ENCODE data around the gene FAM53B.

Gene FAM53B

DNA sequence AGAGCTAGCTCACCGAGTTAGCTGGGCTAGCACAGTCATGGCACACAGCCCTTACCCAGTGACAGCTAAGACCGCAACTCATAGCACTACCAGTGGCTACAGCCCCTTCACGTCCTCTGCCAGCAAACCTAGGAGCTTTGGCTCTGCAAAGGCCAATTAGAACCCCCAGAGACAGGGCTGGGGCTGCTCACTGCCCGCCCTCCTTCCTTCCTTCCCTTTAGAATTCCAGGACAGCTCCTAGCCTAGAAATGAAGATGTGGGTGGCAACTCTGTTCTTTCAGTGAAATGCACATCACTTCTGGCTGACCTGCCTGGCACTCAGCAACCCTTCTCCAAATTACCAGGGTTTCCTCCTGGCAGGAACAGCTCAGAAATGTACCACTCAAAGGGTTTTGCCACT lies 99.9 kb downstream of the FAM53B start:
- no peak for DNase-seq

DNA sequence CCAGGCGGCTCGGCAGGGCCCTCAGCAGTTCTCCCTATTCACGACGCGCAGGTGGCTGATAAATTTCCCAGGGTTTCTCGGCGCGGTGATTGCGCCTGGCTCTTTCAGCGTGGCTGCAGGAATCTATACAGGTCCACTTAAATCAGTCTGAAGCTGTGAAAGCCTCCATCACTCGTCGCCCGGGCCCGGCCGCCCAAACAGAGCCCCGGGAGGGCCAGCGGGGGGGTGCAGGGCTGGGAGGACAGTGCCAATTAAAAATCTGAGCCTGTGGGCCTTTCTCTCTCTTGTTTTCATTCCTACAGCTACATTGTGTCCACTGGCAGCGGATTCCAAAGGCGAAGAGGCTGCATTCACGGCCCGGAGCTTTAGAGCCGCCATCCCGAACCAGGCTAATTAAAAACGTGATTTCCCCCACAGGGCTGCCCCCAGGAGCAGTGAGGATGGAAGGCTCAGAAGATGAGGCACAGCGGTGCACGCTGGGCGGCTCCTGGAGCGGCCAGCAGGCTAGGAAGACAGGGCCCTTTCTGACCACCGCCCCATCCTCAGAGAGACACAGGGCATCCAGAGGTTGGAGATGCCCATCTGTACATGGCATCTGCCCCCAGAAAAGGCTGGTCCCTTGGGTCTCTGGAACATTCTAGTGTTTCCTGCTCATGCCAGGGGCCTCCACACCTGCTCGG lies 100.7 kb downstream of the FAM53B start:
- DNase-seq = no peak

- DNase-seq = peak in 1 of 2 donors; percentile 31
Measured at GRCh38 chr10:124642088-124642710, 102.0 kb downstream of the FAM53B start.

DNA sequence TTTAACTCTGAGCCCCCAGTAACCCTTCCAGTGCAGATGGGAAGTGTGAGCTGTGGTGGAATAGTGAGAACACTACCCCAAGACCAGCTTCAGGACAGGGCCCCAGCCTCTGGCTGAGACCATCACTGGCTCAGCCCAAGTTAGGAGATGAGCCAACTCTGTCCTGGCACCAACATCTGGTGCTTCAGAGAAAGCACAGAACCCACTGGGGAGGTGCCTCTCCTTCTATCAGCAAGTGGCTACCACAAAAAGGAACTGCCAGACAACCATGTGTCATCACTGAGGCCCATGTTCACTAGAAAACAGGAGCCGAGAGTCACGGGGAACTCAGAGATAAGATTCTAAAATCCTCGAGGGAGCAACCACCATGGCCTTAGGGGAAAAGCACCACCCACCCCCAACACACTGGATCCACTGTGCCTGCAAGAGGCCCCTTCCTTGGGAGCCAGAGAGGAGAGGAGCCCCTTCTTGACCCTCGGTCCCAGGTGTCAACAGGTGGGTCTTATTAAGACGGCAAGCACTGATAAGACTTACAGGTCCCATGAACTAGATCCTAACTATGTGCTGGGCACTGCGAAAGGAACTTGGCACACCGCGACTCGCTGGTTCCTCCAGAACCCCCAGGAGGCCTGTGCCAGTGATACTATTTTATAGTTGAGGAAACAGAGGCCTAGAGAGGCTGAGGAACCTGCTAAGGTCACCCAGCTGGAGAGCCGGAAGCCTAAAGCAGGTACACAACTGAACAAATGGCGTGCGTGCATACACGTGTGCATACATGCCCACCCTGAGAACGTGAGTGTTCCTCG lies 102.7 kb downstream of the FAM53B start:
- peak; percentile 48 to 67 for DNase-seq

GRCh38 chr10:124640538-124641231 lies 103.5 kb downstream of the FAM53B start:
- DNase-seq = peak in 1 of 2 donors; percentile 52

DNA sequence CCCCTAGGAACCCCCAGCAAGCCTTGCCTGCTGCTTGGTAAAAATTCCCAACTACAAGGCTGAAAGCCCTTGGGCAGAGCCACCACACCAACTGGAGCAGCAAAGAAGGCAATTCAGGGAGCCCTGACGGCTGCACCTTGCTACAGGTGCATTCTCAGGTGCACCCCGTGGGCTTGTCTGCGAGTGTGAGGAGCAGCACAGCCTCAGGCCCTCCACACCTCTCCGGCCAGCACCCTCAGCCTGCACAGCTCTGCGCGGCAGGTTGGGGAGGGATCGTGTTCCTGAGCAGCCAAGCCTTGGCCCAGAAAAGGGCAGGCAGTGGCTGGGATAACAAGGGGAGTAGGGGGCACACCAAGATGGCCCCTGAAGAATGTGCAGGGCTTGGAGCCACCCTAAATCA lies 104.1 kb downstream of the FAM53B start:
- DNase-seq = no peak

DNA sequence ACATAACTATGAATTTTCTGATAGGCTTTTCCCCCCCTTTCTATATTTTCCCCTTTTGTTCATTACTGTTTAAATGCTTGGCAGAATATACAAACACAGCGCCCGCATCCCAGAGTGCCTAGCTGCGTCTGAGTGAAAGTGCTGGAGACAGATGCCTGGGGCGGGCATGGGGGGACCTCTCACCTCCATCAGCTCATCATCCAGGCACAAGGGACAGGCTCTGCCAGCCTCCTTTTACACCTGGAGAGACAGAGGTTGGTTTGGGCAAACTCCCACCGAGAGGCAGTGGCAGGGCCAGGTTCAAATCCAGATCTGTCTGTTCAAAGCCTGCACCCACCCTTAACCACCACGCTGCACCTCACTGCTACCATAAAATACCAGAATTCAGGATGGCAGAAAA lies 104.5 kb downstream of the FAM53B start:
- no peak for DNase-seq

- no peak for DNase-seq
Measured at GRCh38 chr10:124639206-124639605, 105.0 kb downstream of the FAM53B start.

GRCh38 chr10:124637746-124638145 lies 106.4 kb downstream of the FAM53B start:
- DNase-seq = no peak

DNA sequence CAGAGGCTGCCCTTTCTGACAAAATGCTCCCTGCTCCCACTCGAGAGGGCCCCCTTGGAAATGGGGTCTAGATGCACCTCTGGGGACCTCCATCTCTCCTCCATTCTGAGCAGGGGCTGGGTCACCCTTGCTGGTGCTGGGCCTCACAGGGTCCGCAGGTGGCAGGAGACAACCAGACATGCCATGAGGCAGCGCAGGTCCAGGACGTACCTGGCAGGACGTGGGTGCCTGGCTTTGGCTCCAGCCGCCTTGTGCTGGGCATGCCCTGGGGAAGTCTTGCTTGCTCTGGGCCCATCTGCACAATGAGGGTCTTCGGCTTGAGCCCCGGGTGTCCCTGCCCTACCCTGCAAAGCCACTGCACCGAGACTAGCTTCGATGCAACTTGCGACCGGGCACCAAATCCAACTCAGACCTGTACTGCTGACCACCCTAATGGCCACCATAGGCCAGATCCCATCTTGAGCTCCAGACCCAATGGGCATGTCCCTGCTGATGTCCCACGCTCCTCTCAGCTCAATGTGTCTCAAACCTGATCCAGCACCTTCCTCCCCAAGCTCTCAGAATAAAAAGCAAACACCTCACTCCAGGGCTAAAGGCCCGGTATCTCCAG lies 107.0 kb downstream of the FAM53B start:
- DNase-seq = no peak

DNA sequence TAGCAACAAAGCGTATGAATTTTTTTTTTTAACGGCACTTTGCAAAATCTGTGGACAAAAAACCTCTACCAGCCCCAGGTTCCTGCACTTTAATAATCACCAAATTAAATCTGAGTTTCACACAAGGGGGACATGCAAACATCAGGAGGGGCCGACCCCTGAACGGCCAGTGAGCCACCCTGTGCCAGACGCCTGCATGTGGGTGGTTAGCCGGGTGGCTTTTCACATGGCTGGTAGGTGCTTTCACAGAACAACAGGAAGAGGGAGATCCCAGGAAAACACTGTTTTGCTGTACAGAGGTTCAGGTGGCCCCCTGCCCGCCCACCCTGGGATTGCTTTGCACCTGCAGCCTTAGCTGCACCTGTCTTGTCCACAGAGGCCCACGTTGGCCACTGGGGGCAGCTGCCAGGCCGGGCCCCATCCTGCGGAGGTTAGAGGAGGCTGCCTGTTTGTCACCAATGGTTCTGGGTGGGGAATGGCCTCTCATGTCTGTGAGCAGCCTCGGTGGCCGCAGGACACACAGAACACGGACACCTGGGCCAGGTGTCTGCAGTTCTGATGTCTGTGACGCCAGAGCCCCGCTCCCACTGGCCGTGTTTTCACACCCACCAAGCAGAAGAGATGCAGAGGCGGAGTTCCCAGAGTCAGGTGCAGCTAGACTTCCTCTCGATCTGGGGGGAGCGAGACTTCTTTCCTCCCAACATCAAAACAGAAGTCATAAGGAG lies 107.7 kb downstream of the FAM53B start:
- peak; percentile 50 to 51 for DNase-seq

DNA sequence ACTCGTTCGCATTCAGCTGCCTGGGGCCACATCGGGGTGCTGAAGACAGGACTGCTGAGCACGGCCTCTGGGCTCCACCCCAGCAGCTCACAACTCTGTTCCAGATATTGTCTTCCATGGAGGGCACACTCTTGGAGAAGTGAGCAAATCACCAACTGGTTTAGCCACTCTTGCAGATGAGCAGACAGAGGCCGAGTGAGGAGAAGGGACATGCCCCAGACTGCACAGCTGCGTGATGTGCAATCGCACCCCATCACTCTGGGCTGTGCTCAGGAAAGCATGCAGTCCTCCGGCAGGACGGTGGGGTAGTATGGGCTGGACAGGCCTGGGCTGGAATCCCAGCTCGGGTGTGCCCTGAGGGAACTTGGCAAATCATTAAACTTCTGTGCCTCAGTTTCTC lies 111.6 kb downstream of the FAM53B start:
- DNase-seq = no peak

DNA sequence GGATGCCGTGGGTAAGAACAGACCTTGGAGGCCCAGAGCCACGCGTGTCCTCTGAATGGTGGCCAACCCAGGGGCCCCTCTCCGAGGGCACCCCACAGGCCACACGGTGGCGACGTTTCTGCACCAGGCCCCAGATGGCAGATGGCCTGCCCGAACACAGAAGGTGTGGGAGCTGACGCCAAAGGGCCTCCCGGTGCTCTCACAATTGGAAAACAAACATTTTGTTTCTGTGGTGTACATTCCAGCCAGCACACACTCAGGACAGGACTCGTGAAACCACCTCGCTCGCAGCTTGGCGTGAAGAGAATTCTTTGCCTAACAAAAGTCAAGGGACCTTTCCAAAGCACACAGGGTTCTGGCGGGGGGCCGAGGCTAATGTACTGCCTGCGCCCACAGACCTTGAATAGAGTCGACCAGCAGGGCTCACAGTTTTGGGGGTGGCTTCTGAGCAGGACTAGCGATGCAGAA lies 112.1 kb downstream of the FAM53B start:
- DNase-seq = peak in 1 of 2 donors; percentile 37

- DNase-seq = no peak
Measured at GRCh38 chr10:124630551-124630950, 113.6 kb downstream of the FAM53B start.

DNA sequence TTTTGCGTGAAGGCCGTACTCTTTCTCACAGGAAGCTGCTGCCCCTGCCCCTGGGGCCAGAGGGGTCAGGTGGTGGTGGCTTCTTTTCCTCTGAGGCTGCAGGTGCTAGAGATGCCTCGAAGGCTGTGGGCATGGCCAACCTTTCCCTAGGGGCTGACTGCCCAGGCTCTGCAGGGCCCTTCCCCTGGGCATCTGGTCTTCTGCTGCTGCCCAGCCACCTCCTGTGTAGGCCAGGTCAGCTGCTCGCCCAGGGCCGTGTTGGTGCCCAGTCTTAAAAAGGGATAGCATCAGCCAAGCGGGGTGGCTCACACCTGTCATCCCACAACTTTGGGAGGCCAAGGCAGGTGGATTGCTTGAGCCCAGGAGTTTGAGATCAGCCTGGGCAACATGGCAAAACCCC lies 114.3 kb downstream of the FAM53B start:
- no peak for DNase-seq

- no peak for DNase-seq
Measured at GRCh38 chr10:124629415-124629814, 114.8 kb downstream of the FAM53B start.

GRCh38 chr10:124628676-124629021 lies 115.5 kb downstream of the FAM53B start:
- no peak for DNase-seq

- DNase-seq = no peak
Measured at GRCh38 chr10:124627866-124628675, 116.1 kb downstream of the FAM53B start.

DNA sequence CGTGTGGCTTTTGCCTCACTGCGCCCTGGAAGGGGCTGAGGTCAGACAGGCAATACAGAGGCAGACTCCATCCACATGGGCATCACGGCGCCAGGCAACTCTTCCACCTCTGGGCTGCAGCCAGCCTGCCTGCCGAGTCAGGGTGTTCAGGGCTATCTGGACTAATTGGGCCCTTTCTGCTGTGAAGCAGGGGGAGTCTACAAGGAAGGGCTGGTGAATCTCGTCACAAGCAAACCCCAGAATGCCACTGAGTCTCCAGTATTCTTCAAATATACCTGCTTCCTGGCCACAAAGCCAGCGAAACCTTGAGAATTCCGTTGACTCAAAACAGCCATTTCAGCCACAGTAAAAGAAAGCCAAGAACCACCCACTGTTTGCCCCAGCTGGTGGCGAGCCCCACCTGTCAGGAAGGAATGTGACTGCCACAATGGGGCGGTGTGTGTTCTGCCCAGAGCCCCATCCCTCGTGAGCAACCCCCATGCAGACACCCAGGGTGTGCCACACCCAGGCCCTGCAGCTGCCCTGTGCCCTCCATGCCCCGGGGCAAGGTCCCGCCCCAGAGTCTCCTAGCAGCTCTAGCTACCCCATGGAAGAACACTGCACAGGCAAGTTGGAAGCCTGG lies 117.3 kb downstream of the FAM53B start:
- peak; percentile 56 to 62 for DNase-seq

GRCh38 chr10:124625831-124626238 lies 118.3 kb downstream of the FAM53B start:
- no peak for DNase-seq

DNA sequence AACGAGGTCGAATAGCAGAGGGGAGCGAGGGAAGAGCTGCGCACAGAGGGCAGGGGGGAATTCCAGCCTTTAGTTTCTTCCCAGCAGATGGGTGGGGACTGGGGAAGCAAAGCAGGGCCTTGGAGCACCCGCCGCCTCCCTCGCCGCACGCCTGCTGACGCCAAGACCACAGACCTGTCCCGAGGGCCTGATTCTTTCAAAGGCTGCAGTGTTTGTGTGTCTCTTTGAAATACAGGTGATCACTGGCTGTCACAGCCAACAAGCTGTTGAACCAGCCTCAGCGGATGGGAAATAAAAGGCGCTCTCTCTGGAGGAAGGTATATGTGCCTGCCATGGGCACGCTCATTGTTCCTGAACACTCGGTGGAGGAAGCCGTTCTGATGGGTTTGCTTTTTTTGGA lies 119.3 kb downstream of the FAM53B start:
- DNase-seq = no peak

Measured in CD4-positive, alpha-beta T cell treated with Interleukin-1 beta for 1 hour (primary cell).